ENCODE results near the gene SH3GL3.

- TF ChIP-seq TAF1 (IDR thresholded peaks at IDR 0.05; ENCODE audit: low read depth, low read length): no peak
- TF ChIP-seq CTCF (IDR thresholded peaks at IDR 0.05; ENCODE audit: control extremely low read depth in 1 of 3, insufficient read depth in 1 of 3, low read depth in 1 of 3, low read length in 3 of 3): peak; percentile 70 to 81 (median 80)
- TF ChIP-seq FOSL1 (IDR thresholded peaks at IDR 0.05; ENCODE audit: insufficient read depth, low read depth, low read length): no peak
- TF ChIP-seq GABPA (IDR thresholded peaks at IDR 0.05; ENCODE audit: borderline replicate concordance, insufficient read depth, low read length): no peak
- TF ChIP-seq POLR2A (IDR thresholded peaks at IDR 0.05; ENCODE audit: control extremely low read depth in 1 of 2, low read depth in 2 of 2, low read length in 2 of 2): no peak
- TF ChIP-seq TEAD4 (IDR thresholded peaks at IDR 0.05; ENCODE audit: low read depth, low read length): no peak
- no peak for TF ChIP-seq TCF12 (IDR thresholded peaks at IDR 0.05; ENCODE audit: low read depth, low read length)
- TF ChIP-seq MAX (IDR thresholded peaks at IDR 0.05): no peak
- TF ChIP-seq NRF1 (IDR thresholded peaks at IDR 0.05; ENCODE audit: low read depth, low read length): no peak
- no peak for TF ChIP-seq NANOG (IDR thresholded peaks at IDR 0.05; ENCODE audit: insufficient read depth, low read depth, low read length, poor library complexity, severe bottlenecking)
- no peak for TF ChIP-seq SIN3A (conservative IDR thresholded peaks at IDR 0.05 in 1 of 2, IDR thresholded peaks at IDR 0.05 in 1 of 2; ENCODE audit: low read depth in 1 of 2, low read length in 2 of 2)
- no peak for TF ChIP-seq JUND (IDR thresholded peaks at IDR 0.05; ENCODE audit: low read length)
- no peak for TF ChIP-seq MAFK (IDR thresholded peaks at IDR 0.05; ENCODE audit: low read depth, low read length)
- TF ChIP-seq CREB1 (IDR thresholded peaks at IDR 0.05): no peak
Observed at GRCh38 chr15:83657549-83657948, 210.4 kb downstream of the SH3GL3 start.

Data from H1 (cell line).